Dermis blood vessel endothelial cell (primary cell): ENCODE measurements around the gene ADRB2. TPM values are rescaled to one million over a fixed set of nuclear protein-coding genes. Genes with fewer than 3 reads are reported as not detected.

Source experiments
- DNase-seq: peaks from one replicate; pipeline ENCODE4 v3.0.0; 2010
- total RNA-seq: library from RNA; depleted of rRNA; stranded (reverse); fragments of >200 nt; gene quantifications from 2 replicates; pipeline ENCODE4 v1.2.3, GENCODE V29; 2014

Gene ADRB2
- total RNA-seq, 1 donor from 2014 or later, result 11.7 TPM

DNA sequence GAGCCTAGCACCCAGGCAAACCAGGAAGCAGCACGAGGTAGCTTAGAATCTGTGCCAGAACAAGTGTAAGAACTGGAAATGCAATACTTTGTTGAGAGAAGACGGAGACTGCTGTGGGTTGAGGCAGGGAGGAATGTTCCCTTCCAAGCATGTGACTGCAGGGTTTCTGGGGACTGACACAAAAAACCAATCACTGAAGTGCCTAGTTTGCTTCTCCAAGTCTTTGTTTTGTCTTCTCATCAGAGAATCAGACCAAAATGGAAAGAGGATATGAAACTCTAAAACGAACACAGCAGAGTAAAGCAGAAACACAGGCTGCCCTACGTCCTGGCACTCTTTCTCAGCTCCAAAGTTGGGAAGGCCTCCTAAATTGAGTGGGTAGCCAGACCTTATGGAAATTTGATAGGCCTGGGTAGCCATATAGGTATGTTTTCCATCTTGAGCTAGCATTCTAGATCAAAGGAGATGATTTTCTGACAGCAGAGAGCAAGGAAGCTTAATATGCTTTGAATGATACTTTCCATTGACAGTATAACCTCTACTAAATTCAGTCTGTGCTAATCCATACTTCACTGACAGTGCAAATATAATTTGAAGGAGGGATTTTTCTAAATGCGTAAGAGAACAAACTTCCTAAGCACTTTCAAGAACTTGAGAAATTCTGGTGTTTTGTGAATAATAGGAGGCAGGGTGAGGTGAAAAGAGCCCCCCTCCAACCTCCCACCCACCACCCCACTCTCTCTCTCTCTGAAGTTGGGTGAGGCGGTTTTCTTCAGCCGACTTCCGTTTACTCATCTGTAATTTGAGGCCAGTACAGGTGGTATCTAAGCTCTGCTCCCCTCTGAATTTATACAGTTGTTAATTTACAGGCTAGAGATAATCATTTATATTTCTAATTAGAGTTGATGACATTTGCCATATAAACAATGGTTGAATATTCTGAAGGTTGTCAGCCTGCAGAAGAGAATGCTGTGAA lies 5.5 kb downstream of the ADRB2 start:
- no peak for DNase-seq

DNA sequence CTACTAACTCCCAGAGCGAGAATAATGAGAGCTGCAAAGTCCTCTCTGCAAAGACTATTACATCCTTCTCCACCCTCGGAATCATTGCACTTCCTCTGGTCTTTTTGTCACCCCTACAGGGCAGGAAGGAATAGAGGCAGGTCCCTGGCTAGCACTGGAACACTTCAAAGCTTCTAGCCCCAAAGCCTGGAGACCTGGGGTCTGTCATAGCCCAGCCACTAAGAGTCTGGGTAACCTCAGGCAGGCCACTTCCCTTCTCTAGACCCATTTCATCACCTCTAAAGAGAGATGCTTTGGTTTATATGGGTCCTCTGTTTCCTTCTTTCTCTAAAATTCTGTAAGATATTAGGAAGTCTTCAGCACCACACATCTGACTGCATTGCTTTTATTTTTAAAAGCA lies 6.7 kb downstream of the ADRB2 start:
- no peak for DNase-seq

DNA sequence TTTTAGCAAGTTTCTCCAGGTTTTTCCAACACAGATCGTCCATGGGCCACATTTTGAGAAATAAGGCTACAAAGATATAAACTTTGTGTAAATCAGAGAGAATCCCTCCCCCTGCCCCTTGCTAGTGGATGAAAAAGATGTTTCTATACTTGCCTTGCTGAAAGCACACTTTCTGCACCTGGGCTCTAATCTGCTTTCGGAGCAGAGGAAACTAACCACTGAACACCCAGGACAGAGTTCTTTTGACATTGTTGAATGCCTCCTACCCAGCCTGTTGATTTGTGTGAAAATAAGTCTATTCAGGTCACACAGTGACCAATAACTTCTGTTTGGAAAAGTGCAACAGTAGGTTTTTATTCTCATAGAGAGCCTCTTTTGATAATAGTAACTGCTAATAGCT lies 7.5 kb downstream of the ADRB2 start:
- no peak for DNase-seq

DNA sequence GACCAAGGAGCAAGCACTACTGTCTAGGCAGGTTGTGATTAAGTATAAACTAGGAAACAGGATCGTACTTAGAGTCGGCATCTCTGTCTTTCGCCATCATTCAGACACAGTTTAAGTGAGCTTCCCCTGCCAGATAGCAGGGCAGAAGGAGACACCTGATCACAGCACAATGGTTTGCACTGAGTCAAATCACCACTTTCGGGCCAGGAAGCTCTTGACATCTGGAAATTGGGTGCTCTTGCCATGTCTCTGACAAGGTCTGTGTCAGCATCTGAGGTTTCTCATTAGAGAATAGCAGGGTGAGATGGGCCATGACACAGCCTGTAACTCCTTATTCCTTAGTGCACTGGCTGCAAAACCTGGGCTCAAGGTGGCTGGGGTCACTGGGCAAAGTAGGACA lies 8.3 kb downstream of the ADRB2 start:
- DNase-seq, result no peak

DNA sequence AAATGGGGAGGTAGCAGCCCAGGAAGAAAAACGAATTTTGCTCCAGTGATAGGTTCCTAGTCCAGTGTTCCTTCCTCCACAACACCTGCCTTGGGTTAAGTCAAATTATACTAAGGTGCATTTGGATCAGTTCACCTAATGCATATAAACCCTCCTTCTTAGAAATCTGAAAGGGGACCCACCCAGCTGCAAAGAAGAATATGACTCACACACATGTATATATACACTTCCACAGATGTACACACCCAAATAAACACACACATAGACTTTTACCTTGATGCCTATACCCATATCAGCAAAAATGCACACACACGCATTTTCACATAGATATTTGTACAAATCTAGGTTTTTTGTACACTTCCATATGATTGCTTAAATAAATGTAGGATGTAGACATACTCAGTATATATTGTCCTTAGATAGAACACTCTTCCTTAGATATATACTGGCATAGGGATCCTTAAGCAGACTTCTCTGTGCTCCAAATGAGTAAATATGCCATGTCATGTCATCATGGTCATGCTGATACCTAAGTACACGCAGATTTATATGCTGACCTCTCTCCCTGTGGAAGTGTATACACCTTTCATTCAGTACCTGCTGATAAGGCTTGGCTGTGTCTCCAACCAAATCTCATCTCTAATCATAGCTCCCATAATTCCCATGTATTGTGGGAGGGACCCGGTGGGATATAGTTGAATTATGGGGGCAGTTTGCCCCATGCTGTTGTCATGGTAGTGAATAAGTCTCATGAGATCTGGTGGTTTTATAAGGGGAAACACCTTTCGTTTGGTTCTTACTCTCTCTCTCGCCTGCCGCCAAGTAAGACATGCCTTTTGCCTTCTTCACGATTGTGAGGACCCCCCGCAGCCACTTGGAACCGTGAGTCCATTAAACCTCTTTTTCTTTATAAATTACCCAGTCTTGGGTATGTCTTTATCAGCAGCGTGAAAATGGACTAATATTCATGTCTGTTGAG lies 10.2 kb downstream of the ADRB2 start:
- DNase-seq, result no peak

DNA sequence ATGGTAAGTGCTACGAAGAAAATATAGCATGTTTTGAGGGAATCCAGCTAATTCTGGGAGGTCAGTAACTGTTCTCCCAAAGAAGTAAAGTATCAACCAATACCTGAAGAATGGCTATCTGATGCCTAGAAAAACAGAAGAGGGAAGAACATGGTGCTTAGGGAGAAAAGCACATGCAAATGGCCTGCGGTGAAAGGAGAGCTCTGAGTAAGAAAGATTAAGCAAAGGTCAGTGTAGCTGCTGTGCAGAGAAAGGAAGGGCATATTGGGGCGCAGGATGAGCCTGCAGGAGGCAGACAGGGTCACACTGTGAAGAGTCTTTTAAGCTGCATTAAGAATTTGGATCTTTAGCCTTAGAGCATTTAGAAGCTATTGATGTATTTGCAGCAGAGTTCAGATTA lies 11.0 kb downstream of the ADRB2 start:
- no peak for DNase-seq

DNA sequence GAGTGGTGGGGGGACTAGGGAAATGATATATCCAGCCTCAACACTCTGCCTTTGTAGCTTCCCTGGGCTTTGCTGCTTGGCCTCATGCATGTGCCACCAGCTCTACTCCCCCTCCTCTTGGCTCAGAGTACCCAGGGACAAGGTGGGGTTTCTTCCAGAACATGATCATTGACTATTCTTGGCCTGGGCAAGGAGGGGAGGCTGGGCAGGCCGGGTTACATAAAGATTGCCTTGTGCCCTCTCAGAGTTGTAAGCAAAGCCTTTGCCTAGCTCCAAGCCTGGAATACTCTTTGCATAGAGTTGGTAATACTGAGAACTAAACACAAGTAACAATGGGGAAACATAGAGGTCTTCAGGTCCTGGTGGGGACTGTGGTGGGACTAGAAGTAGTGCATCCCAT lies 11.9 kb downstream of the ADRB2 start:
- DNase-seq, result no peak

DNA sequence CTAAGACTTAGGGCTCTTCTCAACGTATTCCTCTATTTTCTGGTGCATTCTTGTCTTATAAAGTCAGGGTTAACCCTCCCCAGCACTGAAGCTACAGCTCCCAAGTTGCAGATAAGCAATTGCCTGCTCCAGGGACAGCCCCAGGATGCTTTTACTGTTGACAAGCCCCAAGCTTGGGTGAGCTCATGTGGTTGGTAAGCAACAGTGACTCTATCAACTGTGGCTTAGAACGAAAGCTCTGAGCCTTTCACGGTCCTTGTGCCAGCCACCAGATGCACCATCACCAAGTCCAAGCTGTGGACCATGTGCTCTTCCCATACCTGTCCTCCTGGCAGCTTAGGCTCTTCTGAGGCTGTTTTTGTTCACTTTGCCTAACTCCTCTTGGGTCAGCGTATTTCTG lies 13.5 kb downstream of the ADRB2 start:
- no peak for DNase-seq

DNA sequence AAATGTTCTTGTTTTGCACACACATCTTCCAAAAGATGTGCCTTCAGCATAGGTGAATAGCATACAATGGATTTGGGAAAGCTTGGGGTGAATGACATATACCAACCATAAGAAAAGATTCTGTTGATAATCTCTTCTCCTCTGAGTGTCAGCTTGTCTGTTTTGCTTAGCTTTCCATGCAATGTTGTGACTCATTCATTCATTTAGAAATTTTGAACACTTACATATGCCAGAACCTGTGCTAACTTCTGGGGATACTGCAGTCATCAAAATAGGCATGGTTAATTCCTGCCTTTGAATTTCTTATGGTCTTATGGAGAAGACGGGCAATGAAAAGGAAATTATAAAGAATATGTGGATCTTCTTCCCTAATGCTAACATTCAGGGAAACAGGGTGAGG lies 14.1 kb downstream of the ADRB2 start:
- no peak for DNase-seq

DNA sequence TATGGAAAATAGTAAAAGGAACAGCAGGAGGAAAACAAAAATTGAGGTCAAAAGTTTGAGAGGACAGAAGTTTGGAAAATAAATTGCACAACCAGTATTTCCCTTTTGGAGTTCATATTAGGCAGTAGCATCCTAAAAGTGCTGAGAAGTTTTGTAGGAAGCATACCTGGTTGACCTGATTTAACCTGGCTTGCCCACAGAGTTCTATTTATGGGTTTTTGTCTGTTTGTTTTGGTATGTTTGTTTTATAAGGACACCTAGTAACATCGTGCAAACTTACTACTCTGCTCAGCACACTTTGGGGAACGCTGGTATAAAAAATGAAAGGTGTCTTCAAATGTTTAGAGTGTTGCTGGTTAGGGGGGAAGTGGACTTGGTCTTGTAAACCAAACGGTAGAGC lies 15.1 kb downstream of the ADRB2 start:
- DNase-seq, result no peak

DNA sequence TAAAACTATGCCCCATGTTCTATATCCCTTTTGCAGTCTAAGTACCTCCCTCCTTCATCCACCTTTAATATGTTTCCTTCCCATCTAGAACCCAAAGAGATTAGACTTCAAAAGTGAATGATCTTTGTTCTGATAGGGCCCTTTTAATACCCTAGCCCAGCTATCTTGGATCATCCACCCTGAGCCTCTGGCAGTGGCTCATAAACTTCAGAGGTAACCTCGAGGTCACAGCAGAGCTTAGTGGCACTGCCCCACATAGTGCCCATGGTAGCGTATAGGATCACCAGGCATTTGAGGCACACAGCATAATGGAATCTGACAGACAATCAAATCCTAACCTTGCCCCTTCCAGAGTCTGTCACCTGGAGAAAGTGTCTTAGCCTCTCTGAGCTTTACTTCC lies 15.8 kb downstream of the ADRB2 start:
- DNase-seq, result no peak

DNA sequence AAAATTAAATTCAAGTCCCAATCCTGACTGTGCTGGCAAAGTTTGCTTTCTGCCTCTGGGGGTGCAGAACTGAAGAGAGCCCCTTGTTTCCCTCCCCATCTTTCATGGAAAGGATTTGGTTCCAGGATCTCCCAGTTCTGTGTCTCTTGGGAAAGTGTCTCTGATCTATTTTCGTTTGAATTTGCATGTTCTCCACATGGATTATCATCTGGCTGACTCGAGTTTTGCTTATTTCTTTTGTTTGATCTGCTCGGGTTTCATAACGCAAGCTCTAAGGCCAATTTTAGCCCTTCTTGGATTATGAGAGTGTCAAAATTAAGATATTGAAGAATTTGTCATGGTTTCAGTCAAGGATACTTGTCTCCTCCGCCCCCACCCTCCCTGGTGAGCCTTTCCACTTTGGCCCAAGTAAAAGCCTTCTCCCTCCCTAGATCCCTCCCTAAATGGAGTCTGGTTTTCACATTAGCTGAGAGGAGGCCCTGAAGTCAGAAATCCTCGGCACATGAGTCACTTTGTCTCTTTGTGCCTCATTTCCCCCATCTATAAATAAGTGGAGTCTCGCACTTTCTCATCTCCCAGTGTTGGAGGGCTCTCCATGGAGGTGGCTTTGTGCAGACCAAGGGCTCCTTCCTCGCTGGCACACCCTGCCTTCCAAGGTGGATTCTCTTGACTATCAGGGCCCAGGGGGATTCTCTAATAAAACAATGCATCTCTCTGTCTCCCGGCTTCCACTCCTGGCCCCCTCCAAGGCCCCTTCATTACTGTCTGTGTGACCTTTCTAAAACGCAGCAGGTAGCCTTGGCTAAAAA lies 17.3 kb downstream of the ADRB2 start:
- DNase-seq, result peak; percentile 64

DNA sequence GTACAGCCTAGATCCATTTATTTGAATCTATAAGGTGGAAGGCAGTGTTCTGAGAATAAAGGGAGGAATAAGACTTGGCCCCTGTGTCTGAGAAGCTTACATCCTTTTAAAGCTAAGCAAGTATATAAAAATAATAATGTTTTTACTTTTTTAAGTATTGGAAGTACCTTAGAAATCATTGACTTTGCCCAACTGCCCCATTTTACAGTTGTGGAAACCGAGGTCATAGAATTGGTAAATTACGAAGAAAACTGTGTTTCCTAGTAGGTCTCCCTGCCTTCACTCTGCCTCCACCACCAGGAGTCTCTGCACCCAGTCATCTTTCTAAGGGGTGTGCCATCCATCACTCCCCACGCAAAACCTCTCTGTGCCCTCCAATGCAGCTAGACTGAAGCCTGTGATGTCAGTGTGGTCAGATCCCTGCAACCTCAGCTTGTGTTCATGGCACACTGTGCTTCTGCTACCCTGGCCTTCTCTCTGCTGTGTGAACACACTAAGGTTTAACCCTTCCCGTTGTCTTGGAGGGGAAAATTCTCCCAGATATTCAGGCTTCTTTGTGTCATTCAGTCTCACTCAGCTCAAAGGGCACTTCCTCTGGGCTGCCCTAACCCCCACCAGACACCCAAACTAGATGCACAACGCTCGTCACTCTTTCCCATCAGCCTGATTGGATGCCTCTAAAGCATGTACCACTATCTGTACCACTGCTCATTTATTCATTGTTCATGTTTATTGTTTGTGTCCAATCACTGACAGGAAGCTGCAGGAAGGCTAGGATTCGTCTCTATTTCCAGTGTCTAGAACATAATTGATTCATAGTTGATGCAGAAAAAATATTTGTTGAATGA lies 18.2 kb downstream of the ADRB2 start:
- DNase-seq, result peak; percentile 34

DNA sequence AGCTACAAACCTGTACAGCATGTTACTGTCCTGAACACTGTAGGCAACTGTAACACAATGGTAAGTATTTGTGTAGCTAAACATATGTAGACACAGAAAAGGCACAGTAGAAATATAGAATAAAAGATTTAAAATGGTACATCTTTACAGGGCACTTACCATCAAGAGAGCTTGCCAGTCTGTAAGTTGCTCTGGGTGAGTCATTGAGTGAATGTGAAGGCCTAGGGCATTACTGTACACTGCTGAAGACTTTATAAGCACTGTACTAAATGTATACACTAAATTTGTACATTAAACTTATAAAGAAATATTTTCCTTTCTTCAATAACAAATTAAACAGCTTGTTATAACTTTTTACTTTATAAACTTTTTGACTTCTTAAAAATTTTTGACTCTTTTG lies 20.5 kb downstream of the ADRB2 start:
- DNase-seq, result no peak

DNA sequence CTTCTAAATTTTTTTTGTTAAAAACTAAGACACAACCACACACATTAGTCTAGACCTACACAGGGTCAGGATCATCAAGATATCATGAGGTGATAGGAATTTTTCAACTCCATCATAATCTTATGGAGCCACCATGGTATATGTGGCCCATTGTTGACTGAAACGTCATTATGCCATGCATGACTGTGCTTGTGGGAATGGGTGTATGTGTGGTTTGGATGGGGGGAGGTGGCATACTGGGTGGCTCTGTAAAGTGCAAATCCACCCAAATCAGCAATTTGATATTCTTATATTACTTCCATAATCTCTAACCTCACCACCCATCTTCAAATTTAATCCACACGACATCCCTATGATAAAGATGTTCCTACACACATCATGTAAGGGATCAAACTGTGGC lies 21.0 kb downstream of the ADRB2 start:
- no peak for DNase-seq

DNA sequence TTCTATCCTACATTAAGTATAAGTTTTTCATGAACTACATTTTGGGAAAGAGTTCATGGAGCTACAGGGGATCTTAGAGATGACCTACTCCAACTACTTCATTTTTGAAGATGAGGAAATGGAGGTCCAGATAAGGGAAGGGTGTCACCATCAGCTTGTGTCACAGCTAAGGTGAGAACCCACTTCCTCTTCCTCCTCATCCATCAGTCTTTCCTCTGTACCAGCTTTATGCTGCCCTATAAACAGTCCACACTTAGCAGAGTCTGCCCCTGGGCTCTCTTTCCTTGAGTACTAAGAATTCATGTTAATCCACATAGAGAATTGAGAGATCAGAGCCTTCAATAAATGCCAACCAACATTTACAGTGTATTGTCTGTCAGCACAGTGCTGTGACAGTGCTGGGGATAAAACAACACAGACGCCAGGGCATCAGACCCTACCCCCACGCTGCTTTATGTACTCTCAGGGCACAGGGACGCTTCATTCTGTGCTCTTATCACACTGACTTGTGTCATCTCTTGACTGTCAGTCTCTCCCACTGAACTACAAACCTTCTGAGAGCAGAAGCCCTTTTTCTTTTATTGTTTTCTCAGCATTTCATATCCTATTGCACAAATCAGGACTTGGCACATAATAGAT lies 22.1 kb downstream of the ADRB2 start:
- no peak for DNase-seq

DNA sequence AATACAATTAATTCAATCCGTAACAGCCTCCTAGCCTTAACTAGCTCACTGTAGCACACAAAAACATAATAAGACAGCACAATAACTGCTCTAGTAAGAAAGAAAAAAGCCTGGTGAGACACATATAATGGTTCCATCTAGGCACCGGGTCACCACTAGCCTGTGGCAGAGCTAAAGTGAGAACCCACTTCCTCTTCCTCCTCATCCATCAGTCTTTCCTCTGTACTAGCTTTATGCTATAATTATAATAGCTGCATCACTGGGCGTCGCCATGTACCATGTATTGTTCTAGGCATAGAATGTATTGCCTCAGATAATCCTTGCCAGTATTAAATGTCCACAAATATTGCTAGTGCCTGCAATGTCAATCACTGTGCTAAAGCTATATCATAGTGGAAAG lies 23.1 kb downstream of the ADRB2 start:
- no peak for DNase-seq

DNA sequence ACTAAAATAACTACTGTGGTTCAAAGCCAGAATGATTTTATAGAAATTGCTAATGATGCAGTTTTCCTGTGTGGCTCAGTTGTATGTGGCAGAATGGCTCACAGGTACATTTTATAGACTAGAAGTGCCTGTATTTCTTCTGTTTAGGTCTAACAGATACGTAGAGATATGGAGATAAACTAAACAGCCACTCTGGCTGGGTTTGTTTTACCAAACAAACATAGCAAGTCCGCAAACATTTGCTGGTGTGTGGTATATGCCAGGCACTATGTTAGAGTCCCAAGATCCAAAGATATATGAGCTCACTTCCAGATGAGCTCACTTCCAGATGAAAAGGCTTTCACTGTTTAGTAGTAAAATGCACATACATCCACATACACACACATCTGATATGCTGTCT lies 24.4 kb downstream of the ADRB2 start:
- DNase-seq, result no peak

DNA sequence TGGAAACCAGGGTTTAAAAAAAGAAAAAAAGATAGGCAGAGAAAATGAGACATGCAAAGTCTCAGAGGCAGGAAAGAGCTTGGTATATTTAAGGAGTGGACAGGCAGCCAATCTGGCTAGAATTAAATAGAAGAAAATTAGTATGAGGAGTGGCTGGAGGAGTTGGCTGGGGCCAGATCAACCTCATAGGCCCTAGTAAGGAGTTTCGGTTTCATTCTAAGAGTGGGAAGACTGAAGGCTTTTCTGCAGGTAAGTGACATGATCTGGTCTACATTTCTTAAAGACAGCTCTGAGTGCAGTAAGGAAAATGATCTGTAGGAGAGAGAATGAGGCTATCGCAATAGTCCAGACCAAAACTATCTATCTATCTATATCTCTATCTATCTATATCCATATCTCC lies 27.5 kb downstream of the ADRB2 start:
- DNase-seq, result no peak

DNA sequence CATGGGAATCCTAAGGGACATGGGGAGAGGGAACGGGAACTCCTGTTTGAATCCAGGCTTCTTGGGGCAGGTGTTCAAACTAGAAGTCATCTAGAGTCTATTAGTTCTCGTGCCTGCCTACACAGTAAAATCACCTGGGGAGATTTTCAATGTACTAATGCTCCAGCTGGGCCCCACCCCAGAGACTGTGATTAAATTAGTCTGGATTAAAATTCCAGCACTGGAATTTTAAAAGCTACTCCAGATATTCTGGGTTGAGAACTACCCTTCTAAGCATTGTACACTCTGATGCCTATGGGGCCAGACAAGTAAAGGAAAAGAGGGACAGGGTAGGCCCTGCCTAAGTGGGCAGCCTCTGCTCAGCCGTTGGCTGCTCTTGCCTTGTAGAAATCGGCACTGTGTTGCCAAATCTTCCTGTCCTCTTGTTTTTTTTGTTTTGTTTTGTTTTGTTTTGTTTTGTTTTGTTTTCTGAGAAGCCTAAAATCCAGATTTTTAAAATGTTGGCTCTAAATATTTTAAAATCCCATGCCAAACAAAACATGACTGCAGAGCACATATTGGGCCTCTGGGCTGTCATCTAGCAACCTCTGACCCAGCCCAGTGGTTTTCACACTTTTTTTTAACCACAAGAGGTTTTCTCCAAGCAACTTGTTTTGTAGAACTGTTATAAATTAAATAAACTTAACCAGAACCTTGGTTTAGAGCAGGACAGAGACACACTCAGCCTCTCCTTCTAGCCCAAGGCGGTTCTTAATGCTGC lies 29.0 kb downstream of the ADRB2 start:
- no peak for DNase-seq
